ENCODE measurements around the gene HSPH1.

Gene HSPH1

DNA sequence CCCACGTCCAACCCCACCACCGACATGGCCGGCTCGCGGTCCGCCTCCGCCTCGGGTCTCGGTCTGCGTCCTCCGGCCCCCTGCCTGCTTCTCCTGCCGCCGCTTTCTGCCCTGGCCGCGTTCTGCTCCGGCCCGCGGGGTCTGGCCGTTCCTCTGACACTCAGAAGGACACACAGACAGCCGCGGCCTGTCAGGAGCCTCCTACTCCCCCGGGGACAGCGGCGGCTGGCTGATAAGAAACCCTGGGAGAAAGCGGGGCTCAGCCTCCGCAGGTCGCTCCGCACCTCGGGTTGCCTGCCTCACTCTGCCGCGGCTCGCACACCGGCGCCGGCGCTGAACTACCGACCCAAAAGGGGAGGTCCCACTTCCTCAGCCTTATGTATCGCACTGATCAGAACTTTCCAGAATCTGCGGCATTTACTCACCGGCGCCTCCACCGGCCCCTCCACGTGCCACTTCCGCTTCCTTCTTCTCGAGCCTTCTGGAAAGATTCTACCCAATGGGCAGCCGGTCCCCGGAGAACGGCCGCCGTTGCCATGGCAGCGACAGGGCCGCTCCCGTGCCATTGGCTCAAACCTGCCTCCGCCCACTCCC is at the start of gene HSPH1:
TSS of gene HSPH1 (minus strand) at position 348 of the 594 bp plus-strand sequence. CDS start at position 26, 322 bp downstream.
- peak; percentile 97 to 99 (median 99) for DNase-seq (ENCODE audit: low read depth in 3 of 3)

DNA sequence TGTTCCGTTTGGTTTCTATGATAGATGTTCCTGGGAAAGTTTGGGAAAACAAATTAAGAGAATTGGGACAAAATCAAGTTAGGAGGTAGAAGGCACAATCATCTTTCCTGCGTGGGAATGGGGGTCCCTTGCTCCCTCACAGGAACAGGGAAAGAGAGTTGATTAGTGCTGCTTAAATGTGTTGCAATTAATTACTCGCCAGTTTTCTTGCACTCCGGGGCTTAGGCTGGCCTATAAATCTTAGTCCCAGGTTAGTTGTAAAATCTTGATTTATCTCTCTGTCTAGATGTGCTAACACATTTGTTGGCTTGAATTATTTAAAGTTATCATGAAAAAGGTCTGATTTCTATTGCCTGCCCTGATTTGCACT is 48.1 kb upstream of the HSPH1 start:
- no peak for DNase-seq (ENCODE audit: low read depth in 3 of 3)

DNA sequence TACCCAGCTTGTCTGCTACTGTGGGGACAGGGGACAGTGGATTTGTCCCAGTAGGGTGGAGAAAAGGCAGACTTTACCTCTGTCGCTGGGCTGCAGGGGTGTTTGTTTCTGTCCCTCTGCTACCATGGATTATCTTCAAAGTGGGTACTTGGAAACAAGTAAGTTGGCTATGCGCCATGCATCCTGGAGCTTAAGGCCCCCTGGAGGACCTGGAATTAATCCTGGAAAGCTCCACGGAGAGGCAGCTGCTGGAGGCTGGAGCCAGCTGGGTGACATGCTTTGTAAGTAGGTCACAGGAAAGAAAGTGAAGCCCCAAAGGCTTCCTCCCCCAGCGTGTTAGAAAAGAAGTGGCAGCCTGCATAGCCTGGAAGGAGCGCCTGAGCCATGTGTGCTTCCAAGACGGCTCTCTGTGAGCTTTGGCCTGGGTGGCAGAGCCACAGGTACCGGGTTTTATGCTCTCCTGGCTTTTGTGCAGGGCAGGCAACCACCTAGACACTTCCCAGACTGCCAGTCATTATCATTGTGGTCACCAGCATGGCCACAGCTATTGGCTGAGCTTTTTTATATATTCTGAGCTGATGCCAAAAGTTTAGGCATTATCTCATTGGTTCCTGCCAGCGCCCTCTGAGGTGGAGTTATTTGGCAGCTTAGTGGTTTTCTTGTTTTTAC is 47.6 kb upstream of the HSPH1 start:
- no peak for DNase-seq (ENCODE audit: low read depth in 3 of 3)

DNA sequence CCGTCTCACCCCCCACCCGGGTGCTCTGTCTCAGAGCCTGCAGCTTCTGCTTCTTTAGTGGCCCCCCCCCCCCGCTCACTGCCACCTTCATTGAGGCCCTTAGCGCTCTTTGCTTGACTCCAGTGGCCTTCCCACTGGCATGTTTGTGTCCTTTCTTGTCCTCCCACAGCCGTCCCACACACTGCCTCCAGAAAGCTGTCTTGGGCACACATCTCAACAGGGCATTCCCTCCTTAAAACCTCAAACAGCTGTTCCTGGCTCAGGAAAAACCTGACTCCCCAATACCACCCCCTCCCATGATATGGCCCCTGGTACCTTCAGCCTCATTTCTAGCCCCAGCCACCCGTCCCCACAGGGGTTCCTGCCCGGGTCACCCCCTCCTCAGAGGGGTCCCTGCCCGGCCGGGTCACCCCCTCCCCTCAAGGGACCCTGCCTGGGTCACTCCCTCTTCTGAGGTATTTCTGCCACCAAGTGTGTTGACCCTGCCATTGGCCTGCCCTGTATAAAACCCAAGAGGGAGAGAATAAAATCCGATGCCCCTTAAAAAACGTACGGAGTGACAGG is 46.9 kb upstream of the HSPH1 start:
- no peak for DNase-seq (ENCODE audit: low read depth in 3 of 3)

DNA sequence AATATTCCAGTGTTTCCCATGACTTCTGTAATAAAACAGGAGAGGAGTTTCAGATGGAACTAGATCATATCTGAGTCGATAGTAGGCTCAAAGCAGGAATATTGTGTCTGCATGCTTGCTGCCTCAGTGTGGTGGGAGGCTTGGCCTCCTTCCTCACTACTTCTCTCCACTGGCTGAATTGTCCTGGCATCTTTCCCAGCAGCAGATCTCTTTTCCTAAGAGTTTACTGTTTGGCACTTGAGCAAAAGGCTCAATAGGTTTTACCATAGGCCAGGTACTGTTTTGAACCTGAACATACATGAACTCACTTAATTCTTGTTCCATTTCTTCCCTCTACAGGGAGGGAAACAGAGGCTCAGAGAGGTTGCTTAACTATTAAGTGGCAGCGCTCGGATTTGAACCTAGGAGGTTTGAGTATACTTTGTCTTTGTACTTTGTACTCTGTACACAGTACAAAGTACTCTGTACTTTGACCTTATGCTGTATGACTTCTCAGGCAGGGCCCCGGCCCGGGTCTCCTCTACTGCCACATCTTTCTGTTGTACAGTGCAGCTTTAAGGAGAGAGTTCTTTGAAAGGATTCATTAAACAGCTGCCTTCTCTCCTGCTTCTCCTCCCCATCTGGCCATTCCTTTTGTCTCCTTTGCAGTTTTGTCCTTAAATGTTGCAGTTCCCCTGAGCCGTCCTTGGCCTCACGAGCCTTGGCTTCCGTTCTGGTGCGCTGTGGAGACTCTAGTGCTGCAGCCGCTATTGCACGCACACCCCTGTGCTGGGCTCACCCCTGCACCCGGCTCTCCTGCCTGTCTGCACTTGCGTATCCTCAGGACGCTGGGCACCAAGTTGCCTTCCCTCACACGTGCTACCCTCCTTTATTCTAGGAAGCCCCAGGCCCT is 46.2 kb upstream of the HSPH1 start:
- DNase-seq (ENCODE audit: low read depth in 3 of 3), result no peak

DNA sequence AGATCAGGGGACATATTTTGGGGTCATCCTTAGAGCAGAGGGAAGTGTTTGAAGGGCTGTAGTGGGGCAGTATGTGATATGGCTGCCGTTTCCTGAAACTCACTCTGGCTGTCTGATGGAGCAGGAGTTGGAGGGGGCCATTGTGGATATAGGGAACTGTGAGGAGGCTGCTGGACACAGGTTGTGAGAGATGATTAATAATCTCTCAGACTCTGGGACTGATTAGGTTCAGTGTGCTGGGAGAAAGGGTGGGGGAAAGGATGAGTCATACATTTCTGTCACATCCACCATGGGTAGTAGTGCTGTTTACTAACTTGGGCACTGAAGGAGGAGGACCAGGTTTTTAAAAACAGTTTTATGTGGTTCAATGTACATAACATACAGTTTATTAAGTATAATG is 42.9 kb upstream of the HSPH1 start:
- DNase-seq (ENCODE audit: low read depth in 3 of 3), result no peak

DNA sequence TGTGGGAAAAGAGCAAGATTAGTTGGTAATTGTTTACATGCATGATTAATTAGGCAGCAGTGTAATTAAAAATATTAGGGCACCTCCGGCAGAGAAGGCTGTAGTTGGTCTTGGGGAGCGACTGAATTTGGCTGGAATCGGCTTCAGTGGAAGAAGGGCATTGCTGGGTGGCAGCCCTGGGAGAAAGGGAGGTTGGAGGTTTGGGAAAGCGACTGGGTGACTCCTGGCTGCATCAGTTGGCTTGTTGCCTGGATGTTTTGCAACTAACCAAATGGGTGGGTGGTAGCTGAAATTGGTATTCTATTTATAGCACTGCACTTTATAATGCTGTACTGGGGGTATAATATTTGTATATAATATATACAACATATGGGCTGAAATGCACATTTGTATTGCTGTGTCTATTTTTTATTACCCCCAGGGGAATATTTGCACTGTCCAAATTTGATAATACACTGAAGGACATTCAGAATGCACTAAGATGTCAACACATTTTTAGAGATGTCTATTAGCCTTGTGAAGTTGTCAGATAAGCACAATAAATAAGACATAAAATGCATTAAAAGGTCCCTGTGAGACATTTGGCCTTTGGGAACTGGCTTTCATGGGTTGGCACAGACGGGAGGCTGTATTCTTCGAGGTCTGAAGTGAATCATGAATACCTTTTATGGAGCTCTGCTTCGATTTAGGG is 39.8 kb upstream of the HSPH1 start:
- DNase-seq (ENCODE audit: low read depth in 3 of 3), result no peak

DNA sequence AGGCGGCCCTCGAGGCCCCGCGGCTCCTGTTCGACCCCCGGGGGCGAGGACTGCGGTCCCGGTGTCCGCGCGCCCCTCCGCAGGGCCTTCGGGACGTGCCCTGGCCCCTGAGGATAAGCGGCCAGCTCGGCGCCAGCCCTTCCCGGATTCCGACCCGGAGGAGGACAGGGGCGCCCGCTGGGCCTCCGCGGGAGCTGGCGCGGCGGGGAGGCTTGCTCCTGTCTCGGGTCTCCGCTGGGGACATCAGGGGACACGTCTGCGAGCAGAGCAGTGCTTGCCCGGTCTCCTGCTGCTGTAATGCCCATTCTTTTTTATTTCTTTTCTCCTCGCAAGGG is 38.9 kb upstream of the HSPH1 start:
- peak in 1 of 3 donors; percentile 12 for DNase-seq (ENCODE audit: low read depth in 3 of 3)

DNA sequence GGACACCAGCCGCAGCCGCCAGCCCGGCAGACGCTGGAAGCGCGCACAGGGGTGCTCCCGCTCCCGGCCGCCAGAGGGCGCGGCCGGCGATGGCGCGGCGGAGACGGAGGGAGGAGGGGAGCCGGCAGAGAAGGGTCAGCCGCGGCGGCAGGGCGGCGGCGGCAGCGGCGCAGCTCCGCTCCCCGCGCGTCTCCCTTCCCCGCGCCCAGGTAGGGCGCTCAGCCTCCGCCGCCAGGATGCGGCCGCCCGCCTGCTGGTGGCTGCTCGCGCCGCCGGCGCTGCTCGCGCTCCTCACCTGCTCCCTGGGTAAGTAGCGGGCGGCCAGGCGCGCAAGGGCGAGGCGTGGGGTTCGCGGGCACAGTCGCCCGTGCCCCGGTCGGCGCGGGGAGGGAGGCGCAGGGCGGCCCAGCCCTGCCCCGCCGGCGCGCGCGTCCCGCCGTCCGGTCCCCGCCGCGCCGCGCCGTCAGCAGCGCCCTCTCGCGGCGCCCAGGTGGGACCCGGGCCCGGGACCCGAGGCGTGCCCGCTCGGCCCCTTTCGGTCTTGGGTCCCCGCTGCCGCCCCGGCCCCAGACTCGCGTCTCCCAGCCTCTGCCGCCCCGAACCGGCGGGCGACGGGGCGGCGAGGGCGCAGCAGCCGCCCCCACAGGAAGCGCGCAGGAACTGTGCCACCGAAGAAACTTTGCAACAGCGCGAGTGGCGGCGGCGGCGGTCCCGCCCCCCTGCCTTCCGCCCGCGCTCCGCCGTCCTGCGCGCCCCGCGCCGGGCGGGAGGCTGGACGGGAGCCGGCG is 38.3 kb upstream of the HSPH1 start, which contains the start of gene B3GLCT:
TSS of gene B3GLCT (plus strand) at position 127 of the 788 bp plus-strand sequence. CDS start at position 237, 110 bp downstream.
- peak; percentile 54 to 62 (median 58) for DNase-seq (ENCODE audit: low read depth in 3 of 3)

DNA sequence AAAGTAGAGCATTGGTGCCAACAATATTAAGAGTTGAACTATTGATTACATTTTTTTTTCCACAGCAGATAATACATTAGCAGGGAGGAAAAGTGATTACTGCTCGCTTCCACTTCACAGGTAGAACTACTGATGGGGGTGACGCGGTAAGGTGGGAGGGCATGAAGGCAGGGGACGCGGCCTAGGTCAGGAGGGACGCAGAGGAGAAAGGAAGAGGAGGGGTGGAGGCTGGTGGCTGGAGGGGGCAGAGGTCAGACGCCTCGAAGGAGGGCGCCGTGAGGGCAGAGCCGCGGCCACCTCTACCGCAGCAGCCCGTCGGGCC is 37.8 kb upstream of the HSPH1 start:
- no peak for DNase-seq (ENCODE audit: low read depth in 3 of 3)

DNA sequence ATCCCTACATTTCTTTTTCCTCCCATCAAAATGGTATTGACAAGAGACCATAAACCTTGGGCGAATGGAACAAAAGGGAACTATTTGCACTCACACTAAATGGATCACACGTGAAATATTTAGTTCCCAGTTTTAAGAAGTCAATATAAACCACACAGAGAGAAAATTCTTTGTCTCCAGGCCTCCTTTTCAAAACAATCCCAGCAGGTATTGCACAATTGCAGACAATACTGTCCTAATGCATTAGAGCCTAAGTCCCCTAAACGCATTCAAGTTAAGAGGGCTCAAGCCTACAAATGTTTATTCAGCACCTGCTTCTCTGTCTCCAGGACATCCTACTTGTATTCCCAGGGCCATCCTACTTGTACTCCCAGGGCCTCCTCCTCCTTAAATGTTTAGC is 36.8 kb upstream of the HSPH1 start:
- DNase-seq (ENCODE audit: low read depth in 3 of 3), result no peak

DNA sequence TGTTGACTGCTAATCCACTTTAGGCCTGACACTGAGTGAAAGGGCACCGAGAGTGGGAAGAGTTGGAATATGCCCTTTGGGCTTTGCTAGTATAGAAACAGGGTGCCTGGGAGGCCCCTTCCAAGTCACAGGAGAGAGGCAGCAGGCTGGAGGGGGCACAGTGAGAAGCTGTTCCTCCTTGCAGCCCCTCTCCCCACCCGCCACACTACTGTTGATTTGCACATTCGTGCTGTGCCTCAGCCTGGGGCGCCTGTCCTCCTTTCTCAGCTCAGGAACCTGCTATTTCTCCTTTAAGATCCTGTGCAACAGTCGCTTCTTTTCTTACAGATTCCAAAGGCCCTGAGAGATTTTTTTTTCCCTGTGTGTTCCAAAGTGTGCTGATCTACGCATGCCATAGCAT is 35.3 kb upstream of the HSPH1 start:
- no peak for DNase-seq (ENCODE audit: low read depth in 3 of 3)

DNA sequence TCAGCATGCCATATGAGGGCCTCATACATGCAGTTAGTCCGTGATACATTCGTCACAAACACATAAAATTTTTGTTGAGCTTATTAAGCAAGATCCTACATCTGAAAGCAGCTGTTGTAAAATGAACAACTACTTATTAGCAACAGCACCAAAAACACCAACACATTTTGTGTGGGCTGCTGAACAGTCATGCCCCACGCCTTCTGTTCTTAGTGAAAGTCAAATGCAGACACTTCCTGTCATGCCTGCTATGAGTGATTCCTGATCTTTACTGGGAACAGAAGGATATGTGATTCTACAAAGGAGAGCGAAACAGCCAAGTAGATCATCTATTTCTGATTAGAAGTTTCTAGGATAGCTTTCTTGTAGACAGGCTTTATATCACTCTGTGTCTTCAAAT is 33.9 kb upstream of the HSPH1 start:
- no peak for DNase-seq (ENCODE audit: low read depth in 3 of 3)

DNA sequence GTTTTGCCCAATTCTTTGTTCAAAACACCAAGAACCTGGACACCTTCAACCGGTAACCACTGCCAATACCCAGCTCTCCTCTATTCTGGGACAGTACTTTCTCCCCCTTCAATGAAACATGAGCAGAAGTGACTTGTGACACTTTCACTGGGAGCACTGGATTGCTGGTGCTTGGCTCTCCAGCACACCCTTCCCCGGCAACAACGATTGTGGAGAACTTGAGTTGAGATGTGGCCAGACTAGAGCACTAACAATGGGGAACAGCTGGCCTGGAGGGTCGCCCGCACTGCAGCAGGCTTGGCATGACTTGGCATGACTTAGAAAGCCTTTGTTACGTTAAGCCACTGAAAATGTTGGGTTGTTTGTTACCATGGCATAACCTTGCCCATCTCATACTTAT is 30.6 kb upstream of the HSPH1 start:
- no peak for DNase-seq (ENCODE audit: low read depth in 3 of 3)

DNA sequence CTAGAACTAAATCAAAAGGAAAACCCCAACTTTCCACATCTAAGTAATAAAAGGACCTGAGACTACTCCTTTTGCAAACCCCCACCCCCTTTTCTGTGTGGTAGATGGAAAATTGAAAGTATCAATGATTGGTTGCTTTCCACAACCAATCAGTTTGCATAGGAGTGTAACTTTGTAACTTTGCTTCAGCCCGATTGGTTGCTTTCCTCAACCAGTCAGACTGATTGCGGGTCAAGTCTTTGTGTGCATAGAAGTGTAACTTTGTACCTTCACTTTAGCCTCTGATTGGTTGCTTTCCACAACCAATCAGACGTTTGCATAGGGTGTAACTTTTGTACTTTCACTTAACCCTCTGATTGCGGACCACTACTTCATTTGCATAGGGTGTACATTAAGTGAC is 30.0 kb upstream of the HSPH1 start:
- no peak for DNase-seq (ENCODE audit: low read depth in 3 of 3)

DNA sequence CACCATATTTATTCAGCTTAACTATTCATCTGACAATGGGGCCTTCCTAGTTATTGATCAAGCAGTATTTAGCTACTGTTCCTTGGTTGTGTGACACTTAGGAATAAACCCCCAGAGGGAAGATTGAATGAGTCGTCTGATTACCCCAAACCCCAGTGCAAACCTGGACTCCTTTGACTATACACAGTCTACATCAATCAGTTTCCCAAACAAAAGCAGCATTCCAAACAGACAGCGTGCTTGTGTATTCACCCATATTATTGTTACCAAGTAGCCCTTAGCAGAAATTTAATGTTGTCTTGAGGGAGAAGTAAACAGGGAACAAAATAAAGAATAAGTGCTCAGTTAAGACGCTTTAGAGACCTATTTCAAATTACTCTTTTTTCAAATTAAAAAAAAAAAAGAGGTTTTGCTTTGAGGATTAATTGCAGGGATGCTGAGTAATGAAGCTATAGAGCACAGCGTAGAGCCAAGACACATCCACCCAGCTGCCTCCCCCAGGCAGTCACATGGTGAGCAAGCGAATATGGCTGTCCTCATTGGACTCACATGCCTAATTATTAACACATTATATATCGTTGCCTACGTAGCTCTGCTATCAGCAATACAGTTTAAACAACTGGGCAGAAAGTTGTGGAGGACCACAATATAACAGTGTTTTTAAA is 23.4 kb upstream of the HSPH1 start:
- DNase-seq (ENCODE audit: low read depth in 3 of 3), result no peak

DNA sequence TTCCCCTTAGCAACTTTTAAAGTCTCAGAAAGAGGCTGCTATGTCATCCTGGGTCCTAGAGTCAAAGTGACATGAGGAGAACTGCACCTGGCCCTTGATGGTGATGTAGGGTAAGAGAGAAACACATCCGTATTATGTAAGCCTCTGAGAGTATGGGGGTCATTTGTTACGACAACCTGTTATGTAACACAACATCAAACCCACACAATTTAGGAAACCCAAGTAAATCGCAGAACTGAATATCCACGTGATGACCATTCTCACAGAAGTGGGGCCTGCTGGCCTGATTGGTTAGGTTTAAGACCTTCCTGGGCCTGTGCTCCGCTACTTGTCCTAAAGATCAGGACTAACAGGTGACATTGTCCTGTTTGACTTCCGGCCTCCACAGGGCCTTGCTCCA is 22.7 kb upstream of the HSPH1 start:
- no peak for DNase-seq (ENCODE audit: low read depth in 3 of 3)

DNA sequence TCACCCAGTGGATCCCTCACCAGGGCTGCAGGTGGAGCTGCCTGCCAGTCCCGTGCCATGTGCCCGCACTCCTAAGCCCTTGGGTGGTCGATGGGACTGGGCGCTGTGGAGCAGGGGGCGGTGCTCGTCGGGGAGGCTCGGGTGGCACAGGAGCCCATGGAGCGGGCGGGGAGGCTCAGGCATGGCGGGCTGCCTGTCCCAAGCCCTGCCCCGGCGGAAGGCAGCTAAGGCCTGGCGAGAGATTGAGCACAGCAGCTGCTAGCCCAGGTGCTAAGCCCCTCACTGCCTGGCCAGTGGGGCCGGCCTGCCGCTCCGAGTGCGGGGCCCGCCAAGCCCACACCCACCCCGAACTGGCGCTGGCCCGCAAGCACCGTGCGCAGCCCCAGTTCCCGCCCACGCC is 21.3 kb upstream of the HSPH1 start:
- DNase-seq (ENCODE audit: low read depth in 3 of 3), result no peak

DNA sequence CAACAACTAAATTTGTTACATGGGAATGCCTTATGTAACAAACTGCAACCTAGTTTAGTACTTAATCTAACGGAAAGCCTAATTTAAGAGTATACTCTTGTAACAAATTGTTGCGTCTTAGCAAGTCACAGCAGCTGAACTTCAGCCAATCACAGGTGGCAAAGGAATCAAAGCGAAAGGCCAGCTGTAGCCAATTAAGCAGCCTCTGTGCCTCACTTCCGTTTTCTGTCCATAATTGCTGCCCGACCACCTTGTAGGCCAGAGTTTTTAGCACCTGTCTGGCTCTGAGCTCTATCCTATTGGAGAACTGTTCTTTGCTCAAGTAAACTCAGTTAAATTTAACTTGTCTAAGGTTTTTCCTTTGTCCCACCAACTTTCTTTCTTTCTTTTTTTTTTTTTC is 18.1 kb upstream of the HSPH1 start:
- no peak for DNase-seq (ENCODE audit: low read depth in 3 of 3)

DNA sequence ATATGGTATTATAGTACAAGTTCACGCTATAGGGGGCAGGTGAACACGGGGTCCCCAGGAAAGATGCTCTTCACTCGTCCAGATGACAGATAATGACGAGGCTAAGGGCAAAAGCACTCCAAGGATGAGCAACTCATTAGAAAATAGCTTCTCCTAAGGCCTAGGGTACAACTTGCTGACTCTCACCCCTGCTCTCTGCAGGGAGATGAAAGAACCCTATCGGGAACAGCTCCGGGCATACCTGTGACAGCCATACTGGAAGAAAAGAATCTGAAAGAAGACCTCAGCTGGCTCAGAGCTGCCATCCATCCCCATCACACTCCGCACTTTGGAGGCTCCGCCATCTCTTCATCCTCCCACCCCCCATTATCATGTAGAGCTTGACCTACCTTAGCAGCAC is 17.5 kb upstream of the HSPH1 start:
- DNase-seq (ENCODE audit: low read depth in 3 of 3), result no peak

Measured in stimulated activated CD4-positive, alpha-beta T cell treated with anti-CD3 and anti-CD28 coated beads, TNF-alpha, amount 100 ng/mL, for 48 hours (primary cell).